H1 (cell line): ENCODE results near the gene SEC16A. TPM values are rescaled to one million over a fixed set of nuclear protein-coding genes. Genes with fewer than 3 reads are reported as not detected.

Experiments
- CTBP2 ChIP-seq: IDR thresholded peaks from 2 replicates; pipeline ENCODE4 v1.7.0; 2011; ENCODE audit warnings: borderline replicate concordance, mild to moderate bottlenecking, moderate library complexity, mixed read lengths, low read length; ENCODE audit not compliant: insufficient read depth, insufficient read length
- RAD21 ChIP-seq, 2 experiments: IDR thresholded peaks in 1 of 2; conservative IDR thresholded peaks in 1 of 2; 2 replicates each; pipeline ENCODE4 v1.6.1; 2011; ENCODE audit warnings: low read depth in 2 of 2, low read length in 2 of 2, improper control_type of control experiment in 1 of 2, inconsistent platforms in 1 of 2, mild to moderate bottlenecking in 1 of 2, moderate library complexity in 1 of 2
- TEAD4 ChIP-seq: IDR thresholded peaks from 2 replicates; pipeline ENCODE4 v1.6.1; 2012; ENCODE audit warnings: low read depth, low read length, inconsistent platforms, mixed read lengths
- polyA plus RNA-seq, 7 experiments: library from polyadenylated mRNA; depleted of rRNA in 3 of 7; stranded (reverse) in 5 of 7; unstranded in 2 of 7; fragments of >200 nt in 5 of 7; fragments of 200-250 nt in 2 of 7; gene quantifications; 1 replicate in 5 of 7; 2 replicates in 1 of 7; 4 replicates in 1 of 7; pipeline versions ENCODE4 v1.2.1 to v1.2.3, GENCODE V29; 2011 to 2013; ENCODE audit warnings: missing spikeins in 2 of 7, mixed read lengths in 2 of 7
- total RNA-seq: library from RNA; stranded (reverse); fragmentation: NEBNext Ultra II Directional; extraction: Animal tissue kit (Norgen Biotek cat#: 25700); gene quantifications from 2 replicates; pipeline ENCODE4 v1.2.1, GENCODE V29; 2021

SEC16A gene
- total and polyA plus RNA-seq, 2 of the 8 experiments (the other 6 are each of a cell fraction or from before 2014, with no cell fraction given), result 21.6 to 49.0 TPM

DNA sequence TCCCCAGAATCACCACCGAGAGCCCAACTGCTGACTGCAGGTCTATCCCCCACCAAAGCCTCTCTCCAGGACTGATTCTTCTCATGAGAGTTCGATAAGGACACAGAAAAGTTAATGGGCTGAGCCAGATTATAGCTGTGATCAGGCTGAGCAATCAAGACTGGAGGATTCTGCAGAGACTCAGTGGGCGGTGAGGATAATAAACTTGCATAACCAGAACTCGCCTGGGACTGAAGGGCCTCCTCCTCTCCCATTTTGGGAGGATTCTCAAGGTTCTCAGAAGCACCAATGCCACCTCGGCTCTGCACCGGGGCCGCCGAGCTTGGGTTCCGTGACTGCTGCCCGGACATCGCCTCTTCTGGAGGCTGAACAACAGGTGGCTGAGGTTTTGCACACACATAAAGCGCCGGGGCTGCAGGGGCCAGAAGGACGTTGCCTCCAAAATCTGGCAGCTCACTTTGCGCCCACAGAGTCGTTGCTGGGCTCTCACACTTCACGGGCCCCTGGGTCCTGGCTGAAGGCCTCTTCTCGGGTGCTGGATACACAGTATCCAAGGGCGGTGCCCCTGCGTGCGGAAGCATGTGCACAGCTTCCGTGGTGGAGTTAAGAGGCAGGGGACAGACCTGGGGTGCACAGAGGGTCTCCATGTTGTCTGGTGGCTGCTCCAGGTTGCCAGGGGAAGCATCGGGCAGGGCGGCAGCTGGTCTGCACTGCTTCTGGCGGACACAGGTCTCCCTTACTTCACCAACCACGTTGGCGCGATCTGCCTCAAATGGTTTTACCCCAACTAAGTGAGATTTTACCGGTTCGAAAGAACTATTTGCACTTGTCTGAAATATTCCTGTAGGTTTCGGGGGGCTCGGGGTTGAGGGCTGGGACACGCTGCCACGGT is 7.6 kb downstream of the SEC16A start (continued):
- TF ChIP-seq CTBP2 (no peak), TEAD4 (no peak), RAD21 (IDR thresholded peaks at IDR 0.05 in 1 of 2, conservative IDR thresholded peaks at IDR 0.05 in 1 of 2; ENCODE audit: low read depth in 2 of 2, low read length in 2 of 2) (no peak)
